MM.1S (cell line): ENCODE data around the gene CEP83.

Experiments
- DNase-seq: peaks from one replicate; pipeline ENCODE4 v3.0.0-alpha.2; 2015
- H2AFZ ChIP-seq: fragments of 300-600 bp; sonication (generic); 2 replicates; pipeline ENCODE4 v1.6.0; 2016; ENCODE audit warnings: antibody characterized with exemption, low read length
- H3F3A ChIP-seq: fragments of 300-600 bp; sonication (generic); 2 replicates; pipeline ENCODE4 v1.6.1; 2016; ENCODE audit warnings: mild to moderate bottlenecking, antibody characterized with exemption, low read length, moderate library complexity, mixed read lengths; ENCODE audit not compliant: insufficient read depth
- H3K27ac ChIP-seq: fragments of 300-600 bp; sonication (generic); 2 replicates; pipeline ENCODE4 v1.5.1; 2016; ENCODE audit warnings: mild to moderate bottlenecking, low read length
- H3K27me3 ChIP-seq: fragments of 300-600 bp; sonication (generic); replicated peaks from 2 replicates; pipeline ENCODE4 v1.6.0; 2016; ENCODE audit warnings: low read length; ENCODE audit not compliant: insufficient read depth
- H3K36me3 ChIP-seq: fragments of 300-600 bp; sonication (generic); replicated peaks from 2 replicates; pipeline ENCODE4 v1.6.1; 2016; ENCODE audit warnings: mild to moderate bottlenecking, low read length, mixed read lengths; ENCODE audit not compliant: insufficient read depth
- H3K4me1 ChIP-seq: fragments of 300-600 bp; sonication (generic); 2 replicates; pipeline ENCODE4 v1.6.1; 2016; ENCODE audit warnings: low read length, mixed read lengths
- H3K4me2 ChIP-seq: fragments of 300-600 bp; sonication (generic); 2 replicates; pipeline ENCODE4 v1.6.0; 2016; ENCODE audit warnings: low read depth, low read length
- H3K4me3 ChIP-seq: fragments of 300-600 bp; sonication (generic); 2 replicates; pipeline ENCODE4 v1.5.1; 2016; ENCODE audit warnings: low read length, mixed read lengths
- H3K79me2 ChIP-seq: fragments of 300-600 bp; sonication (generic); 2 replicates; pipeline ENCODE4 v1.6.1; 2016; ENCODE audit warnings: mixed run types, low read length, mixed read lengths
- H3K9ac ChIP-seq: fragments of 300-600 bp; sonication (generic); 2 replicates; pipeline ENCODE4 v1.6.1; 2016; ENCODE audit warnings: low read length, mixed read lengths
- H3K9me2 ChIP-seq: fragments of 300-600 bp; sonication (generic); replicated peaks from 2 replicates; pipeline ENCODE4 v1.6.1; 2016; ENCODE audit warnings: mild to moderate bottlenecking, low read length, mixed read lengths; ENCODE audit not compliant: insufficient read depth
- H3K9me3 ChIP-seq: fragments of 300-600 bp; sonication (generic); replicated peaks from 2 replicates; pipeline ENCODE4 v1.6.1; 2016; ENCODE audit warnings: mild to moderate bottlenecking, low read length, mixed read lengths; ENCODE audit not compliant: insufficient read depth
- H4K20me1 ChIP-seq: fragments of 300-600 bp; sonication (generic); 2 replicates; pipeline ENCODE4 v1.6.1; 2016; ENCODE audit warnings: mild to moderate bottlenecking, low read length, moderate library complexity, mixed read lengths; ENCODE audit not compliant: insufficient read depth
- EZH2 ChIP-seq: fragments of 300-600 bp; sonication (generic); optimal IDR thresholded peaks from 2 replicates; pipeline ENCODE3; 2017; ENCODE audit warnings: low read depth, mild to moderate bottlenecking, antibody characterized with exemption, low read length, mixed read lengths
- EZH2phosphoT487 ChIP-seq: fragments of 300-600 bp; sonication (generic); IDR thresholded peaks from 2 replicates; pipeline ENCODE4 v1.6.1; 2018; ENCODE audit warnings: antibody characterized with exemption, low read length
- TF ChIP-seq, protein P1 (sequence below): fragments of 300-600 bp; sonication (generic); IDR thresholded peaks from 2 replicates; pipeline ENCODE4 v1.5.1; 2016; ENCODE audit warnings: antibody characterized with exemption, low read length, mixed read lengths

CEP83 gene

DNA sequence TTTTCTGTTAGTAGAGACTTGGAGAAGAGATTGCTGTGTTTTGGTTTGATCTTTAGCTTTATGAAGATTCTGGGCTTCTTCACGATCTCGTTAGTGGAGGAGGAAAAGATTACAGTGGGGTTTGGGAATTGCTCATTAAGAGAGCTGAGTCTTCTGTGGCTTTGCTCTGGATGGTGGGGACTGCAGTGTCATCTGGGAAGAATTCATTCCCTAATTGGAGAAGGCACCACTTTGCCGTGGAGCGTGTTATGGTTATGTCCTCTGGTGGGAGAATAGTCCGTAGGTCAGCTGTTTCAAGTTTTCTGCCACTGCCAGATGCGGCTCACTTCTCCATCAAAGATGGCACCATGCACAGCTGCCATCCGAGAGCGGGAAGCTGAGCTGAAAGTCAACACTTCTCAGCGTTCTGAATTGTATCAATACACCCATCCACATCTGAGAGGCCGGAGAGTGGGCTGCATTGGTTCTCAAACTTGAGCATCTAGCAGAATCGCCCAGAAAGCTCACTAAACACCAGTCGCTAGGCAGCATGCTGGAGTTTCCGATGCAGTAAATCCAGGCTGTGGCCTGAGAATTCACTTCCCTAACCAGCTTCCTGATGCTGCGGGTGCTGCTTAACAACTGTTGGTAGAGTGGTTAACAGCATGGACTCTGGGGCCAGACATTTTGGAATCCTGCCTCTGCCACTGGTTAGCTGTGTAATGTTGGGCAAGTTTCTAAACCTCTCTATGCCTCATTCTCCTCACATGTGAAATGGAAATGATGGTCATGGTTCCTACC, 193.5 kb downstream of the CEP83 start:
- Histone ChIP-seq H3K9me3 (no peaks in the 10 kb centered on the region), H3K27me3 (no peaks in the 10 kb centered on the region), H2AFZ (no peak overlapping the region), H3K4me3 (no peak overlapping the region), H3K9me2 (no peaks in the 10 kb centered on the region), H3K27ac (no peak overlapping the region), H3K79me2 (peaks cover 31% of the 10 kb centered on the region), H3K4me2 (no peak overlapping the region), H3K4me1 (peaks cover 17% of the 10 kb centered on the region), H3K9ac (no peak overlapping the region), H3K36me3 (peaks cover 30% of the 10 kb centered on the region), H3F3A (peaks cover 8% of the 10 kb centered on the region; the same call in 1 of the 2 replicates), H4K20me1 (peaks cover 5% of the 10 kb centered on the region; the same call in 1 of the 2 replicates)
- DNase-seq, result no peak
- TF ChIP-seq, protein P1, sequence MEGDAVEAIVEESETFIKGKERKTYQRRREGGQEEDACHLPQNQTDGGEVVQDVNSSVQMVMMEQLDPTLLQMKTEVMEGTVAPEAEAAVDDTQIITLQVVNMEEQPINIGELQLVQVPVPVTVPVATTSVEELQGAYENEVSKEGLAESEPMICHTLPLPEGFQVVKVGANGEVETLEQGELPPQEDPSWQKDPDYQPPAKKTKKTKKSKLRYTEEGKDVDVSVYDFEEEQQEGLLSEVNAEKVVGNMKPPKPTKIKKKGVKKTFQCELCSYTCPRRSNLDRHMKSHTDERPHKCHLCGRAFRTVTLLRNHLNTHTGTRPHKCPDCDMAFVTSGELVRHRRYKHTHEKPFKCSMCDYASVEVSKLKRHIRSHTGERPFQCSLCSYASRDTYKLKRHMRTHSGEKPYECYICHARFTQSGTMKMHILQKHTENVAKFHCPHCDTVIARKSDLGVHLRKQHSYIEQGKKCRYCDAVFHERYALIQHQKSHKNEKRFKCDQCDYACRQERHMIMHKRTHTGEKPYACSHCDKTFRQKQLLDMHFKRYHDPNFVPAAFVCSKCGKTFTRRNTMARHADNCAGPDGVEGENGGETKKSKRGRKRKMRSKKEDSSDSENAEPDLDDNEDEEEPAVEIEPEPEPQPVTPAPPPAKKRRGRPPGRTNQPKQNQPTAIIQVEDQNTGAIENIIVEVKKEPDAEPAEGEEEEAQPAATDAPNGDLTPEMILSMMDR, result no peak
- TF ChIP-seq EZH2phosphoT487 (no peak), EZH2 (no peak)

DNA sequence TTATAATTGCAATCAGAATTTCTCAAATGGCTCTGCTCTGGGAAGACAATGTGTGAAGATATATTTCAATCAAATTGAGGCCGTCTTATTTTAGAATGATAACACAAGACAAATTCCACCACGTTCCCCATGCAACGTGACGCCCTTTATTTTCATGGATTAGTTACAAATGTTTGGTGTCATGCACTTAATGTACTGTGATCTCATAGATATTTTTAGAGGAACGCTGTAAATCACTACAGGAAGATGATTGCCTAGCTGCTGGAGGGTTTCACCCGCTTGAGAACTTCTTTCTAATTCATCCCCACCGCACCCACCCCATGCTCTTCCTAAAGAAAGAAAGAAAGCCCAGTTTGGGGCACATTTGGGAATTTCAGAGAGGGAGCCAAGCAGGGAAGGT, 194.1 kb downstream of the CEP83 start:
- no peak for DNase-seq
- no peak overlapping the region for H3K27ac ChIP-seq
- H3K36me3 ChIP-seq, result peaks cover 35% of the 10 kb centered on the region
- peaks cover 5% of the 10 kb centered on the region; the same call in 1 of the 2 replicates for H4K20me1 ChIP-seq
- TF ChIP-seq EZH2 (no peak), EZH2phosphoT487 (no peak)
- TF ChIP-seq, protein P1, result no peak
- H2AFZ ChIP-seq, result no peak overlapping the region
- no peaks in the 10 kb centered on the region for H3K27me3 ChIP-seq
- H3K4me3 ChIP-seq, result no peak overlapping the region
- H3K79me2 ChIP-seq, result peaks cover 31% of the 10 kb centered on the region
- no peak overlapping the region for H3K9ac ChIP-seq
- no peaks in the 10 kb centered on the region for H3K9me2 ChIP-seq
- H3F3A ChIP-seq, result peaks cover 6% of the 10 kb centered on the region; the same call in 1 of the 2 replicates
- no peak overlapping the region for H3K4me2 ChIP-seq
- no peaks in the 10 kb centered on the region for H3K9me3 ChIP-seq
- peaks cover 14% of the 10 kb centered on the region for H3K4me1 ChIP-seq

- Histone ChIP-seq H3F3A (peaks cover 6% of the 10 kb centered on the region; the same call in 1 of the 2 replicates), H3K4me3 (no peak overlapping the region), H3K4me2 (no peak overlapping the region)
Observed at GRCh38 chr12:94264736-94265485, 194.8 kb downstream of the CEP83 start.

More at GRCh38 chr12:94264736-94265485, 194.8 kb downstream of the CEP83 start:
- Histone ChIP-seq H3K9ac (no peak overlapping the region), H4K20me1 (no peaks in the 10 kb centered on the region), H3K9me3 (no peaks in the 10 kb centered on the region), H3K36me3 (peaks cover 40% of the 10 kb centered on the region), H3K4me1 (peaks cover 8% of the 10 kb centered on the region), H3K79me2 (peaks cover 31% of the 10 kb centered on the region), H2AFZ (no peak overlapping the region), H3K27ac (no peak overlapping the region), H3K9me2 (no peaks in the 10 kb centered on the region), H3K27me3 (no peaks in the 10 kb centered on the region)
- no peak for DNase-seq
- TF ChIP-seq EZH2, result no peak
- no peak for TF ChIP-seq EZH2phosphoT487
- TF ChIP-seq, protein P1, result no peak
